H1 (cell line): Measurements from ENCODE around the gene PFKM. TPM values are rescaled to one million over a fixed set of nuclear protein-coding genes. Genes with fewer than 3 reads are reported as not detected.

Source experiments
- CBX8 ChIP-seq: fragments of 300-800, 300-1000 bp; sonication (generic); IDR thresholded peaks from 2 replicates; pipeline ENCODE4 v1.7.1; 2016; ENCODE audit warnings: low read depth, low read length, borderline replicate concordance
- CHD7 ChIP-seq: fragments of 300-600 bp; sonication (generic); IDR thresholded peaks from 2 replicates; pipeline ENCODE4 v1.7.1; 2012; ENCODE audit warnings: low read length, moderate library complexity, mild to moderate bottlenecking, inconsistent platforms; ENCODE audit not compliant: insufficient replicate concordance
- CREB1 ChIP-seq: IDR thresholded peaks from 2 replicates; pipeline ENCODE4 v1.6.1; 2012; ENCODE audit warnings: inconsistent platforms
- CTCF ChIP-seq, 3 experiments: IDR thresholded peaks; 1 replicate in 2 of 3; 2 replicates in 1 of 3; pipeline versions ENCODE4 v1.5.1 to v1.6.1; 2011; ENCODE audit warnings: low read length in 3 of 3, mild to moderate bottlenecking in 3 of 3, inconsistent platforms in 2 of 3, low read depth in 1 of 3, moderate library complexity in 1 of 3; ENCODE audit not compliant: insufficient read depth in 1 of 3; ENCODE audit errors: control extremely low read depth in 1 of 3
- GABPA ChIP-seq: IDR thresholded peaks from 2 replicates; pipeline ENCODE4 v1.6.1; 2011; ENCODE audit warnings: mild to moderate bottlenecking, low read length, moderate library complexity, borderline replicate concordance; ENCODE audit not compliant: insufficient read depth
- NRF1 ChIP-seq: IDR thresholded peaks from 2 replicates; pipeline ENCODE4 v1.6.1; 2011; ENCODE audit warnings: mild to moderate bottlenecking, low read depth, low read length, improper control_type of control experiment
- POLR2AphosphoS5 ChIP-seq: IDR thresholded peaks from 2 replicates; pipeline ENCODE4 v1.6.1; 2011; ENCODE audit warnings: low read depth, low read length
- SIX5 ChIP-seq: IDR thresholded peaks from 2 replicates; pipeline ENCODE4 v1.6.1; 2011; ENCODE audit warnings: mild to moderate bottlenecking, low read depth, low read length
- TAF7 ChIP-seq: optimal IDR thresholded peaks from 2 replicates; pipeline ENCODE3; 2011; ENCODE audit warnings: low read depth, mild to moderate bottlenecking, inconsistent platforms, low read length, moderate library complexity, borderline replicate concordance
- YY1 ChIP-seq: IDR thresholded peaks from 2 replicates; pipeline ENCODE4 v1.6.1; 2011; ENCODE audit warnings: low read depth, mild to moderate bottlenecking, low read length
- polyA plus RNA-seq, 7 experiments: library from polyadenylated mRNA; depleted of rRNA in 3 of 7; stranded (reverse) in 5 of 7; unstranded in 2 of 7; fragments of >200 nt in 5 of 7; fragments of 200-250 nt in 2 of 7; gene quantifications; 1 replicate in 5 of 7; 2 replicates in 1 of 7; 4 replicates in 1 of 7; pipeline versions ENCODE4 v1.2.1 to v1.2.3, GENCODE V29; 2011 to 2013; ENCODE audit warnings: missing spikeins in 2 of 7, mixed read lengths in 2 of 7
- total RNA-seq: library from RNA; stranded (reverse); fragmentation: NEBNext Ultra II Directional; extraction: Animal tissue kit (Norgen Biotek cat#: 25700); gene quantifications from 2 replicates; pipeline ENCODE4 v1.2.1, GENCODE V29; 2021

Gene PFKM
- total and polyA plus RNA-seq, 2 of the 8 experiments (the other 6 are each of a cell fraction or from before 2014, with no cell fraction given) = 62.6 to 106 TPM

GRCh38 chr12:48070033-48070432 is 49.1 kb upstream of the PFKM start (continued):
- no peak for TF ChIP-seq CHD7
- no peak for TF ChIP-seq YY1
- TF ChIP-seq POLR2AphosphoS5 = no peak
- no peak for TF ChIP-seq TAF7
- TF ChIP-seq GABPA = no peak
- TF ChIP-seq SIX5 = no peak
- TF ChIP-seq CBX8 = no peak
- no peak for TF ChIP-seq NRF1
- no peak for TF ChIP-seq CTCF (IDR thresholded peaks at IDR 0.05; ENCODE audit: control extremely low read depth in 1 of 3, insufficient read depth in 1 of 3, low read depth in 1 of 3, low read length in 3 of 3)
- TF ChIP-seq CREB1 = no peak
